HCT116 (cell line): ENCODE measurements around the gene GABBR2. TPM values are rescaled to one million over a fixed set of nuclear protein-coding genes. Genes with fewer than 3 reads are reported as not detected.

Experiments used
- ATAC-seq: fragments of 200-7000 bp; cut with Tn5 transposase; 2 replicates; pipeline ENCODE4 v1.9.1; 2020; ENCODE audit warnings: mild to moderate bottlenecking, moderate library complexity
- BruUV-seq: library from RNA; stranded (reverse); fragments of 400-500 nt; replicated peaks from 2 replicates; lab custom pipeline; 2021; lab: Mats Ljungman, UMichigan
- CTCF ChIA-PET: fragments of 300-600 bp; sonication (Branson Sonifier 250); formaldehyde crosslinking; loops from one replicate; lab custom pipeline; 2021; ENCODE audit warnings: antibody characterized with exemption; lab: Charles Lee
- POLR2A ChIA-PET: fragments of 300-600, 350-600 bp; sonication (Branson Sonifier 250); formaldehyde crosslinking; loops from one replicate; lab custom pipeline; 2021; ENCODE audit warnings: antibody characterized with exemption; lab: Charles Lee
- RAD21 ChIA-PET, 2 experiments: fragments of 300-600 bp; sonication (Branson Sonifier 250); formaldehyde crosslinking; loops; one replicate each; lab custom pipeline; 2023; ENCODE audit warnings: low total read pairs in 2 of 2; ENCODE audit not compliant: uncharacterized antibody in 2 of 2, unreplicated experiment in 2 of 2, low non-redundant PET in 1 of 2; lab: Charles Lee
- DNase-seq: peaks from one replicate; pipeline ENCODE4 v3.0.0-alpha.2; 2010; ENCODE audit warnings: low read depth, low spot score
- H2AFZ ChIP-seq: fragments of 200-600 bp; shearing (Covaris generic), sonication (generic); 2 replicates; pipeline ENCODE4 v1.6.1; 2017; ENCODE audit warnings: low read depth, mixed run types, mixed read lengths, antibody characterized with exemption, low read length; ENCODE audit not compliant: poor library complexity, severe bottlenecking
- H3K27ac ChIP-seq: 2 replicates; pipeline ENCODE4 v1.5.1; 2012; ENCODE audit warnings: low read depth, low read length
- H3K27me3 ChIP-seq: fragments of 200-600 bp; sonication (generic); 2 replicates; pipeline ENCODE4 v1.6.1; 2016; ENCODE audit warnings: mixed run types, low read length, mixed read lengths; ENCODE audit not compliant: insufficient read depth
- H3K36me3 ChIP-seq, 2 experiments: fragments of 200-500 bp in 1 of 2; fragments of 200-600 bp in 1 of 2; sonication (Bioruptor generic) in 1 of 2; sonication (generic) in 1 of 2; 2 replicates each; pipeline versions ENCODE4 v1.5.1 to v1.6.1; 2014 to 2016; ENCODE audit warnings: low read length in 2 of 2, inconsistent platforms in 1 of 2, mixed read lengths in 1 of 2, mixed run types in 1 of 2; ENCODE audit not compliant: insufficient read depth in 2 of 2, control insufficient read depth in 1 of 2
- H3K4me1 ChIP-seq, 2 experiments: fragments of 200-600 bp in 1 of 2; sonication (generic) in 1 of 2; 2 replicates each; pipeline versions ENCODE4 v1.5.1 to v1.6.1; 2012 to 2017; ENCODE audit warnings: low read length in 2 of 2, inconsistent platforms in 1 of 2, mild to moderate bottlenecking in 1 of 2, mixed read lengths in 1 of 2, mixed run types in 1 of 2, moderate library complexity in 1 of 2; ENCODE audit not compliant: insufficient read depth in 2 of 2, control insufficient read depth in 1 of 2
- H3K4me2 ChIP-seq: fragments of 200-600 bp; sonication (generic); 2 replicates; pipeline ENCODE4 v1.6.1; 2017; ENCODE audit warnings: mixed run types, low read length, mixed read lengths
- H3K4me3 ChIP-seq, 2 experiments: fragments of 200-600 bp in 1 of 2; sonication (generic) in 1 of 2; replicated peaks in 1 of 2; 2 replicates each; pipeline ENCODE4 v1.5.1; 2011 to 2016; ENCODE audit warnings: low read length in 2 of 2, control low read depth in 1 of 2, low read depth in 1 of 2, mild to moderate bottlenecking in 1 of 2, mixed read lengths in 1 of 2, mixed run types in 1 of 2
- H3K79me2 ChIP-seq: fragments of 200-600 bp; sonication (generic); 2 replicates; pipeline ENCODE4 v1.6.1; 2017; ENCODE audit warnings: mild to moderate bottlenecking, mixed run types, low read length, moderate library complexity, mixed read lengths; ENCODE audit not compliant: insufficient read depth
- H3K9ac ChIP-seq: fragments of 200-600 bp; sonication (generic); 2 replicates; pipeline ENCODE4 v1.6.1; 2016; ENCODE audit warnings: low read length, mixed read lengths
- H3K9me2 ChIP-seq: fragments of 200-600 bp; sonication (generic), shearing (Covaris generic); 2 replicates; pipeline ENCODE4 v1.6.1; 2017; ENCODE audit warnings: mixed run types, mild to moderate bottlenecking, moderate library complexity; ENCODE audit not compliant: insufficient read depth
- H3K9me3 ChIP-seq, 2 experiments: fragments of 200-500 bp in 1 of 2; fragments of 200-600 bp in 1 of 2; sonication (Bioruptor generic) in 1 of 2; sonication (generic) in 1 of 2; 2 replicates each; pipeline ENCODE4 v1.6.1; 2014 to 2017; ENCODE audit warnings: low read length in 2 of 2, mixed read lengths in 2 of 2, inconsistent platforms in 1 of 2, low read depth in 1 of 2, mild to moderate bottlenecking in 1 of 2, mixed run types in 1 of 2, moderate library complexity in 1 of 2; ENCODE audit not compliant: control insufficient read depth in 1 of 2, insufficient read depth in 1 of 2
- H4K20me1 ChIP-seq: fragments of 200-600 bp; sonication (generic), shearing (Covaris generic); 2 replicates; pipeline ENCODE4 v1.6.1; 2017; ENCODE audit warnings: mixed run types, mild to moderate bottlenecking, moderate library complexity; ENCODE audit not compliant: insufficient read depth
- ATF3 ChIP-seq: IDR thresholded peaks from 2 replicates; pipeline ENCODE4 v1.6.1; 2012
- EZH2phosphoT487 ChIP-seq: fragments of 200-600 bp; IDR thresholded peaks from 2 replicates; pipeline ENCODE4 v1.6.1; 2018; ENCODE audit warnings: antibody characterized with exemption, borderline replicate concordance
- MAX ChIP-seq: IDR thresholded peaks from 2 replicates; pipeline ENCODE4 v1.6.1; 2012
- POLR2A ChIP-seq: IDR thresholded peaks from 2 replicates; pipeline ENCODE4 v1.7.0; 2011; ENCODE audit warnings: borderline replicate concordance; ENCODE audit not compliant: insufficient read depth, insufficient read length; ENCODE audit errors: extremely low read depth
- SIN3A ChIP-seq: IDR thresholded peaks from 2 replicates; pipeline ENCODE4 v1.6.1; 2012; ENCODE audit warnings: low read depth
- SRF ChIP-seq: IDR thresholded peaks from 2 replicates; pipeline ENCODE4 v1.6.1; 2012; ENCODE audit warnings: low read depth
- ZFX ChIP-seq: fragments of 450-650 bp; IDR thresholded peaks from 2 replicates; pipeline ENCODE4 v1.6.1; 2017
- intact Hi-C: fragments of 100-400 bp; cut with micrococcal nuclease; formaldehyde crosslinking; loops from 2 replicates; pipeline ENCODE4 v1.10.0; 2022
- total RNA-seq: library from RNA; stranded (reverse); gene quantifications from one replicate; pipeline ENCODE4 v1.2.1, GENCODE V29; 2021; ENCODE audit not compliant: unreplicated experiment
- TF ChIP-seq, protein P1 (sequence below): IDR thresholded peaks from 2 replicates; pipeline ENCODE4 v1.6.1; 2012; ENCODE audit warnings: low read depth

GABBR2 gene
- total RNA-seq, 1 experiment from 2014 or later = 0.15 TPM

DNA sequence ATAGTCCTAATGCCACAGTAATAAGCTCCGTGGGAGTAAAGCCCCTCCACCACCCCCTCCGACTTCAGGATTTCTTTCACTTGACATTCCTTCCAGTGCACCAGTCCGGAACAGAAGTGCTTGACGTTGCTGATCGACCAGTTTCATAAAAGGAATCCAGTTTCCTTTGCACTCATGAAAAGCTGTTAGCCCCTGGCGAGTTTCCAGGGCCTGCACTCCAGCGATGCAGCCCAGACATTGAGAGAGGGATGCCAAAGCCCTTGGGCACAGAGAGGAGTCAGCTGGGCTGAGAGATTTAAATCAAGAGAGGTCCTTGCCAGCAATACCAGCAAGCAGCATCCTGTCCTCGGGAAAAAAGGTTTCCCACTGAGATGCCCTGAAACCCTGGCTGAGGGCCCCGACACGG, 170.1 kb downstream of the GABBR2 start:
- no TSS peak for BruUV-seq
- RAD21 ChIA-PET = no interaction called here
- Histone ChIP-seq H3K9me2 (no peaks in the 10 kb centered on the region), H3K27me3 (no peaks in the 10 kb centered on the region; the same call in 1 of the 2 replicates), H3K36me3 (no peaks in the 10 kb centered on the region), H3K27ac (no peak overlapping the region), H3K4me2 (no peak overlapping the region), H3K4me1 (no peaks in the 10 kb centered on the region), H3K9me3 (no peaks in the 10 kb centered on the region), H3K9ac (no peak overlapping the region), H3K79me2 (no peaks in the 10 kb centered on the region), H3K4me3 (no peak overlapping the region), H2AFZ (no peak overlapping the region), H4K20me1 (no peaks in the 10 kb centered on the region)
- intact Hi-C loops = no loop called here
- TF ChIP-seq ATF3 (no peak), POLR2A (no peak), EZH2phosphoT487 (no peak), ZFX (no peak), SRF (no peak), MAX (no peak), SIN3A (no peak)
- TF ChIP-seq, protein P1, sequence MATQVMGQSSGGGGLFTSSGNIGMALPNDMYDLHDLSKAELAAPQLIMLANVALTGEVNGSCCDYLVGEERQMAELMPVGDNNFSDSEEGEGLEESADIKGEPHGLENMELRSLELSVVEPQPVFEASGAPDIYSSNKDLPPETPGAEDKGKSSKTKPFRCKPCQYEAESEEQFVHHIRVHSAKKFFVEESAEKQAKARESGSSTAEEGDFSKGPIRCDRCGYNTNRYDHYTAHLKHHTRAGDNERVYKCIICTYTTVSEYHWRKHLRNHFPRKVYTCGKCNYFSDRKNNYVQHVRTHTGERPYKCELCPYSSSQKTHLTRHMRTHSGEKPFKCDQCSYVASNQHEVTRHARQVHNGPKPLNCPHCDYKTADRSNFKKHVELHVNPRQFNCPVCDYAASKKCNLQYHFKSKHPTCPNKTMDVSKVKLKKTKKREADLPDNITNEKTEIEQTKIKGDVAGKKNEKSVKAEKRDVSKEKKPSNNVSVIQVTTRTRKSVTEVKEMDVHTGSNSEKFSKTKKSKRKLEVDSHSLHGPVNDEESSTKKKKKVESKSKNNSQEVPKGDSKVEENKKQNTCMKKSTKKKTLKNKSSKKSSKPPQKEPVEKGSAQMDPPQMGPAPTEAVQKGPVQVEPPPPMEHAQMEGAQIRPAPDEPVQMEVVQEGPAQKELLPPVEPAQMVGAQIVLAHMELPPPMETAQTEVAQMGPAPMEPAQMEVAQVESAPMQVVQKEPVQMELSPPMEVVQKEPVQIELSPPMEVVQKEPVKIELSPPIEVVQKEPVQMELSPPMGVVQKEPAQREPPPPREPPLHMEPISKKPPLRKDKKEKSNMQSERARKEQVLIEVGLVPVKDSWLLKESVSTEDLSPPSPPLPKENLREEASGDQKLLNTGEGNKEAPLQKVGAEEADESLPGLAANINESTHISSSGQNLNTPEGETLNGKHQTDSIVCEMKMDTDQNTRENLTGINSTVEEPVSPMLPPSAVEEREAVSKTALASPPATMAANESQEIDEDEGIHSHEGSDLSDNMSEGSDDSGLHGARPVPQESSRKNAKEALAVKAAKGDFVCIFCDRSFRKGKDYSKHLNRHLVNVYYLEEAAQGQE = no peak
- DNase-seq (no peak), ATAC-seq (no peak)
- CTCF ChIA-PET = no interaction called here
- POLR2A ChIA-PET = interaction anchor here (0.6 kb wide), 1 partner anchor 237 kb away, joined by 3 read pairs; no protein-coding TSS in a partner anchor
